Right lobe of liver (tissue), 4 donors: ENCODE measurements around the gene ID1.

ENCODE experiments used
- POLR2A ChIP-seq: fragments of 450-650 bp; IDR thresholded peaks from one replicate; pipeline ENCODE4 v1.6.1; 2017; ENCODE audit warnings: antibody characterized with exemption, mild to moderate bottlenecking
- TF ChIP-seq, protein P1 (sequence below), 4 donors: fragments of 200-600 bp in 3 of 4; fragments of 450-650 bp in 1 of 4; IDR thresholded peaks; one replicate each; pipeline versions ENCODE4 v1.5.1 to v1.8.0; 2016 to 2022; ENCODE audit warnings: antibody characterized with exemption in 4 of 4, mild to moderate bottlenecking in 2 of 4
- donor health status: DM: no; HTN: no; CAD: no.
- donor health status: DM: no; HTN: no; CAD: no.
- donor health status: DM: no; HTN: yes; CAD: no.

DNA sequence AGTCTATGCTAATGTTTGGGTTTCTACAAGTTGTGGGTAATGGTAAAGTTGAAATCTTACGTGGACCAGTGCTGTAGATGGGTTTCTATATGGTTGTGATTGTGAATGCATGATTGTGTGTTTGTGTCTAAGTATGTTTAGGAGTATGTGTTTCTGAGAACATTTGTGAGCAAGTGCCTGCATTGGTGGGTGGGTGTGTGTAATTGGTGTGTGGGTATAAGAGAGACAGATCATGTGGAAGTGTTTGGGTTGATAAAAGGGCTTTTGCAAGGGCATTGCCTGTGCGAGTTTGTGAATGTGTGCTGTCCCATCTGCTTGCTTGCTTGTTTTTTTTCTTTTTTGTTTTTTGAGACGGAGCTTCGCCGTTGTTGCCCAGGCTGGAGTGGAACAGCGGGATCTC, 25.8 kb upstream of the ID1 start:
- TF ChIP-seq, protein P1, sequence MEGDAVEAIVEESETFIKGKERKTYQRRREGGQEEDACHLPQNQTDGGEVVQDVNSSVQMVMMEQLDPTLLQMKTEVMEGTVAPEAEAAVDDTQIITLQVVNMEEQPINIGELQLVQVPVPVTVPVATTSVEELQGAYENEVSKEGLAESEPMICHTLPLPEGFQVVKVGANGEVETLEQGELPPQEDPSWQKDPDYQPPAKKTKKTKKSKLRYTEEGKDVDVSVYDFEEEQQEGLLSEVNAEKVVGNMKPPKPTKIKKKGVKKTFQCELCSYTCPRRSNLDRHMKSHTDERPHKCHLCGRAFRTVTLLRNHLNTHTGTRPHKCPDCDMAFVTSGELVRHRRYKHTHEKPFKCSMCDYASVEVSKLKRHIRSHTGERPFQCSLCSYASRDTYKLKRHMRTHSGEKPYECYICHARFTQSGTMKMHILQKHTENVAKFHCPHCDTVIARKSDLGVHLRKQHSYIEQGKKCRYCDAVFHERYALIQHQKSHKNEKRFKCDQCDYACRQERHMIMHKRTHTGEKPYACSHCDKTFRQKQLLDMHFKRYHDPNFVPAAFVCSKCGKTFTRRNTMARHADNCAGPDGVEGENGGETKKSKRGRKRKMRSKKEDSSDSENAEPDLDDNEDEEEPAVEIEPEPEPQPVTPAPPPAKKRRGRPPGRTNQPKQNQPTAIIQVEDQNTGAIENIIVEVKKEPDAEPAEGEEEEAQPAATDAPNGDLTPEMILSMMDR (IDR thresholded peaks at IDR 0.05) = no peak
- TF ChIP-seq POLR2A = no peak
